GM18508 (cell line): ENCODE results near the gene TBX19.

Experiments used
- ATAC-seq: cut with Tn5 transposase; IDR thresholded peaks from one replicate; pipeline ENCODE4 v1.9.1; 2021; ENCODE audit warnings: moderate number of reproducible peaks; ENCODE audit not compliant: insufficient read depth, unreplicated experiment

The TBX19 gene

DNA sequence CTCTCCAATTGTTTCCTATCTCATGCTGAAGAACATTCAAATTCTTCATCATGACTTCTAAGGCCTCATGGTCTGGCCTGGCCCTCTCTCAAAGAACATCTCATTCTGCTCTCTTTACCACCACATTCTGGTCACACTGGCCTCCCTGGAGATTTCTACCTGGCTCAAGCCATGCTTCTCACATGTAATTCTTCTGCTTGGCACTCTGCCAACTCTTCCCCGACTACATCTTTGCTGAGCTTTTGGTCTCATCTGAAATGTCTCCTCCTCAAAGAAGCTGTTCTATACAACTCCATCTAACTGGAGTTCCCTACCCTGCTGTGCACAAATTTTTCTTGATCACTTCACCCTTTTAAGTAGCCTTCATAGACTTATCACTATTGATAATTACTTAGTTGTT, 1.4 kb upstream of the TBX19 start:
- ATAC-seq, result no peak

DNA sequence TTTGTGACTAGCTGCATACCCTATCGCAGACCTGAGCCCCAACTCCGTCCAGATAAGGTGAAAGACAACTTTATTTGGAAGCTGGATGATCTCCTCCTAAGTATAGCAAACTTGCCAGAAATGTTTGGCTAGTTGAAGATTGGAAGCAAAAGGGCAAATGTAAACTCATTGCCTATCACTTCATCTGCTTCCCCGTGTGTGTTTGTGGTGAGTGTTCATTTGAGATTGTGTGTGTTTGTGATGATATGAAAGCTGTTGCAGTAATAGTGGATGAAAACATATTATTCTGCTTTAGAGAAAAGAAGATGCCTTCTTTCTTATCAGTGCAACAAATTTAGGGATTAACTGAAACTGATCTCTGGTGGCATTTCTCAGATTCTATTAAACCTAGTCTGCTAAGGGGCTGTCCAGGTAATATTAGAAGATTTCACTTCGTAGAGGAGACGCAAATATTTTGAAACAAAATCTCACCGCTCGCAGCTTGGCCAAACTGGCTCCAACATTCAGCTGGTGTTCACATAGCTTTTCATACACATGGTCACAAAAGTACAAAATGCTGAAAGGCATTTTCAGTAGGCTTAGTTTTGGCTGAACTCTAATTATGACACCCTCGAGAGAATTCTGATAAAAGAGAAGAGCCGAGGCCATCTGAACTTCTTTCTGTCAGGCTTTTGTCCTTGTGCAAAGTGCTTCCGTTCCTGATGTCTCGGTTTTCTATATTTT, 1.1 kb downstream of the TBX19 start:
- no peak for ATAC-seq

DNA sequence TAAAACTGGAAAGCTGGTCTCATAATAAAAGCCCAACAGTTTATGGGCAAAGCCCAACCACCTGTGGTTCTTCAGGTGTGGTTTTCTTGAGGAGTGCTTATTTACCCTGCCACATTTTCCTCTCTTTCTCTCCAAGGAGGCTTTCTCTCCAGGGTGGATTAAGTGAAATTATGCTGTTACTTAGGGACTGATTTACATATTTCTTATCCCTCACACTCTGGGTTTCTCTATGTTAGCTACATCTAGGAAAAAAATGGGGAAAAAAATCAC, 4.8 kb downstream of the TBX19 start:
- ATAC-seq, result no peak

DNA sequence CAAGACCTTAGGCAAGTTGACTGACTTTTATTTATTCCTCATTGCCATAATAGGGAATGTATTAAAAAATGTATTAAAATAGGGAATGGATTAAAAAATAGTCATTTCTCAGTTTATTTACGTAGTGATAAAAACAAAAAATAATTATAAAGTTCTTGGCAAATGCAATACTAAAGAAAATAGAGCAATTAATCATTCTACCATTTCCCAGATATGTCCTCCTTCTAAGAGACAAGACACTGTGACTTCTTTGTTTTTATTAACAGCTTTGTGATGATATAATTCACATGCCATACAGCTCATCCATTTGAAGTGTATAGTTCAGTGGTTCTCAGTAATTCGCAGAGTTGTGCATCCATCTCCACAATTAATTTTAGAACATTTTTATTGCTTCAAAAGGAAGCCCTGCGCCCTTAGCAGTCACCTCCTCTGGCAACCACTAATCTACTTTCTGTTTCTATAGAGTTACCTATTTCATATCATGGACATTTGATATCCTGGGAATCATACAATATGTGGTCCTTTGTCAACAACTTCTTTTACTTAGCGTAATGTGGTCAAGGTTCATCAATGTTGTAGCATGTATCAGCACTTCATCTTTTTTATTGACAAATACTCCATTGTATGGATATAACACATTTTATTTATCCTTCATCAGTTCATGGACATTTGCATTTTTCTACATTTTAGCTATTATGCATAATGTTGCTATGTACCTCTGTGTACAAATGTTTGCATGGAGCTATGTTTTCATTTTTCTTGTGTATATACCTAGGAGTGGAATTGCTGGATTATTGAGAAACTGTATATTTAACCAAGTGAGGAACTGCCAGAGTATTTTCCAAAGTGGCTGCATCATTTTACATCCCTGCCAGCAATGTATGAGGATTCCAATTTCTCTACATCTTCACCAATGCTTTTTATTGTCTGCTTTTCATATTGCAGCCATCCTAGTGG, 5.6 kb downstream of the TBX19 start:
- ATAC-seq, result no peak

DNA sequence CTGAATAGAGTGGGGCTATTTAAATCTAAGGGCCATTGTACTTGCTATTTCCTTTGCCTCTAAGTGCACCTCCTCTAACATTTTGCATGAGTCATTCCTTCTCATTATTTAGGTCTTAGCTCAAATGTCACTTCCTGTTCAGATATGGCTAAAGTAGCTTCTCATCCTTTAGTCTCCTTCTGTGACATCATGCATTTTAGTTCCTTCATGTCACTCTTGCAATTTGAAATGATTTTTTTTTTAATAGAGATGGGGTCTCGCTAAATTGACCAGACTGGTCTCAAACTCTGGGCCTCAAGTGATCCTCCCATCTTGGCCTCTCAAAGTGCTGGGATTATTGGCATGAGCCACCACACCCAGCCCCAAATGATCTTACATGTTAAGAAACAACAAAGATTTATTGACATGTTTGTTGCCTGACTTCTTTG, 6.6 kb downstream of the TBX19 start:
- ATAC-seq, result no peak

DNA sequence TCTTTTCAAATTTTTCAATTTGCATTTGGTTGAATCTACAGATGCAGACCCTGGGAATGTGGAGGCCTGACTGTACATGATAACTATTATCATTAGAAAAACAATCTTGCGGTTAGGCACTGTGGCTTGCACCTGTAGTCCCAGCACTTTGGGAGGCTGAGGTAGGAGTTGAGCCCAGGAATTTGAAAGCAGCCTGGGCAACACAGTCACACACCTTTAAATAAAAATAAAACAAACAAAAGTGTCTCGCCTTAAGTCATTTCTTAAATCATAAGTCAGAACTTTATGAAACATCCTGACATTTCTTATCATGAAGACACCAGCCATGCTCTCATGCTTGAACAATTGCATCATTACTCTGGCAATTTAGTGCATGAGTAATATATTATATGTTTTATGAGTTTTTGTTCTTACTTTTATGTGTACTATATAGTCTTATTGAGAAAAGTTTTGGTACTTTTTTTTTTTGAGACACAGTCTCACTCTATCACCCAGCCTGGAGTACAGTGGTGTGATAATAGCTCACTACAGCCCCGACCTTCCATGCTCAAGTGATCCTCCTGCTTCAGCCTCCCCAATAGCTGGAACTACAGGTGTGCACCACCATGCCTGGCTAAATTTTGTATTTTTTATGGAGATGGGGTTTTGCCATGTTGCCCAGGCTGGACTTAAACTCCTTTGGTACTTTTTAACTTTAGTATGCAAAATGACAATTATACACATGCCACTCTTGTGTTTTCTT, 7.8 kb downstream of the TBX19 start:
- no peak for ATAC-seq

DNA sequence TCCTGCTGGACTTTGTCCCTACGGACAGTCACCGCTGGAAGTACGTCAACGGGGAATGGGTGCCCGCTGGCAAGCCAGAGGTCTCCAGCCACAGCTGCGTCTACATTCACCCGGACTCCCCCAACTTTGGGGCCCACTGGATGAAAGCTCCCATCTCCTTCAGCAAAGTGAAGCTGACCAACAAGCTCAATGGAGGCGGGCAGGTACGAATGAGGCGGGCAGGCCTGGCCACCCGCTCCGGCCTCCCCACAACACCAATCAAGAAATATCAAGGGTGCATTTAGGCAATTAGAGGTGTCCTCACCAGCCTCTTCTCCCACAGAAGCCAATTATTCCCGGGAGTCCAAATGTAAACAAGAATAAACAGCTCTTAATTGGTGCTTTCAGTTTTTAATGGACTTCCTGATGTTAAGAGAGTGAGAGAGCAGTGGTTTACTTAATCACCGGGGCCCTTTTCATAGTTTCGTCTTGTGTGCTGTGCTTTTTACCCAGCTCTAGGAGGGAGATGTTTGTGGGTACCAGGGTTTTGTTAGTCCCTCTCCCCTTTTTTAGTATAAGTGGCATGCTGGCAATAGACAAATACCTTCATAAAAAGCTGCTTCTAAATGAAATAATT, 10.7 kb downstream of the TBX19 start:
- ATAC-seq, result no peak

DNA sequence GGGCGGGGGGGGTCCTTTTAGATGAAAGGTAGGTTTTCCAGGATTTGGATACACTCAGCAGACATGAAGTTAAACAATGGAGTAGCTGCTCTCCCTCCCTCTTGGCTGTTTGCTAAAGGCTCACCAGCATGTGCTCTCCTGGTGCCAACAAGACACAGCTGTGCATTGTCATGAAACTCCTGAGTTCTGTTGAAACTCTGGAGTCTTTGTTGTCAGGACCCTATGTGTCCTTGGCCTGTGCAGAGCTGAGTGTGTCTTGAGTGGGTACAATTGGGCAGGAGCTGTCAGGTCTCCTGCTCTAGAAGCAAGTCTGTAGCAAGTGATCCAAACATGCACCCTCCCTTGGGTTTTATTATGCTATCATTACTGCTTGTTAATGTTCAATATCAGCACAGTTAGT, 12.7 kb downstream of the TBX19 start:
- no peak for ATAC-seq

DNA sequence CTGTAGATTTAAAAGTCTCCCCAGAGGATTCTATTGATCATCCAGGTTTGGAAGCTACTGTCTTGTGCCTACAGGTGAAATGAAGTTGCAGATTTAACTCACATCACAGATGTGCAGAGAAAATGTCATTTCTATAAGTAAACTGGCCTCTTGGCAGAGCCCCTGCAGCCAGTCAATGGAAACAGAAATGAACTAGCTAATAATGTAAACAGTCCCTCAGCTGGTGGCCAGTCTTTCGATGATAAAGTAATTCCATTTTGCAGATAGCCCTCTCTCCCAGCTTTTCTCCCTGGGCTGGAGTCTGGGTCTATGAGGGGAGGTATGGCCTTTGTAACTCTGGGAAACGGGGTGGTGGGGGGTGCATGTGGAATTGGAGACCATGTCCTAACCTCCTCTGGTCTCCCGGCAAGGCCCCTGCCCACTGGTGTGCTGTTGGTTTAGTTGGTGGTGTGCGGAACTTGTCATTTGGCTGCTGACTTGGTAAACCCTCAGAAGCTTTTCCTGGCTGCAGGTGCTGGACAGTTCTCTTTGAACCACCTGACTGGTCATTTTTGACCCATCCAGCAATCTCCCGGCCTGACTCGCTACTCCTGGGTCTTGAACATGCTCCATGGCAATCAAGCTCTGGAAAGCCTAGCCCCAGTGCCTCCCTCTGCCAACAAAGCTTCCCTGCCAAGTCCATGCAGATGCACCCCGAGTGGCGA, 14.9 kb downstream of the TBX19 start:
- ATAC-seq, result no peak

DNA sequence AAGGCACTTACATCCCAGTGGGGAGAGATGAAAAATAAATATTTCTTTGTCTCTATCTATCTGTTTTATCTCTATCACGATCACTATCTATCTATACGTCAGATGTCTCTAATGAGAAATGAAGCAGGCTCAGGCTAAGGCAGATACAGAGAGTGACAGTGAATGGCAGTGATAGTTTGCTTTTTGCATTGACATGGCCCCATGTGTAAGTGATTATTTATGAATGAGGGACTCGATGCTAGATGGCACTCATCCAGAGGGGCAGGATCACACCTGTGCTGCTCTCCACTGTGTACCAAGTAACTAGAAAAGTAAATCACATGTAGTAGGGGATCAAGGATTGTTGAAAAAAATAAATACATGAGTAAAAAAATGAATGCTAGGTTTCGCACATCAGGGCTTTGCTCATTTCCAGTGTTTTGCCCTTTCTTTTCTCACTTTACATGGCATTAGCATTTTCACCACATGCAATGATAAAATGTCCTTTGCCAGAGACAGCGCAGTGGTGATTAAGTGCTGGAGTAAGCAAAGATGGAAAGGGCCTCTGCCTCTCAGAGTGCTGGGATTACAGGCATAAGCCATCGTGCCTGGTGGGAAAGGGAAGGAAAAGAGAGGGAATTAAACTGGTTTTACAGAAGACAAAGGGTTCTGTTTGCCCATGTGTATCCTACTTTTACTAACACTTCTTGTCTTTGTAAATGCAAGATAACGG, 16.5 kb downstream of the TBX19 start:
- ATAC-seq, result no peak

DNA sequence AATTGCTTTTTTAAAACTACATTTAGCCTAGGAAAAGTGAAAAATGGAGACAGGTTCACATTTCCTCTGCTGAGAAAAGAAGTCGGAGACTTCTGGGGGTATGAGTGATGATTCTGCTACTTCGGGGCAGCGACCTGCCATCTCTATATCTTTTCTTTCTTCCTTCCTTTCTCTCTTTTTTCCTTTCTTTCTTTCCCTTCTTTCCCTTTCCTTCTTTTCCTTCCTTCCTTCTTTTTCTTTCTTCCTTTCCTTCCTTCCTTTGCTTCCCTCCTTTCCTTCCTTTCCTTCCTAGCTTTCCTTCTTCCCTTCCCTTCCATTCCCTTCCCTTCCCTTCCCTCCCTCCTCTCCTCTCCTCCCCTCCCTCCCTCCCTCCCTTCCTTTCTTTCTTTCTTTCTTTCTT, 17.8 kb downstream of the TBX19 start:
- ATAC-seq, result no peak

DNA sequence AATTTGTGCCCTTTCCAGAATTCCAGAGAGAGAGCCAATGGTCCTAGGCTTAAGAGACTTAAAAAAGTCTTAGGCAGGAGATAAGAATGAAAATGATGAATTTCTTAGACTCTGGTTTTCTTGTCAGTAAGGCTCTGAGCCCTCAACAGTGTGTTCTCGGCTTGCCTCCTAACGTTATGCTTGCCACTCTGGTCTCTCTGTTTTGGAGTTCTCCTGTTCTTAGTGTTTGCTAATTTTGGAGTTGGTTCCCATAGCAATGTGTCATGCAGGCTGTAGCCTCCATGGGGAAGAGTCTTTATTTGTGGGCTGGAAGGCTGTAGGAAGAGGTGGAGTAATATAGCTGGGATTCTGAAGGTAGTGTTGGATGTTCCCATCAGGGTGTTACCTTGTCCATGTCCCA, 19.9 kb downstream of the TBX19 start:
- ATAC-seq, result no peak

DNA sequence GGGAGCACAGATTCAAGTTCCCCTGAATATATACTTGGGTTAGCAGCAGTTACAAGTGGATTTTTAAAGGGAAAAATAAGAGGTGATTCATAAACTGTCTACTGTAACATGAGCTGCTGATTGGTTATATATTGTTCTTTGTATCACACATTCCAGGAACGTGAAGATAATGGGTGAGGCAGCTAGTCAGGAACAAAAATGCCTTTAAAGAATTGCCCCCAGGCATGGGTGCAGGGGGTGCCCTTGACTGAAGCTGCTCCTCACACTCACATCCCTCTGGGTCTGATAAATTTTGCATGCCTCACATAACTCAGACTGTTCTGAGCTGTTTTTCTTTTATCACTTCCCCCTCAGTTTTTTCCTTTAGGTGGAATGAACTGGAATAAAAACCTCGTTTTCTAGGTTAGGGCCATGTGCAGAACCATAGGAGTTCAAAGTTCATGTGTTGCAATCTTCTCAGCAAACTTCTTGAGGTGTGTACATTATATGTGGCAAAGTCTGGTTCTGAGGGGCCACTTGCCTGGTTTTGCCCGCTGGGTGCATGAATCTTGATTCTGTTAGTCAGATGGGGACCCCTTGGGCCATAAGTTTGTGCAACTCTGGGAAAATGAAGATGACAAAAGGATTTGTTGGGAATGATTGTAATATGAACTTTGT, 21.1 kb downstream of the TBX19 start:
- no peak for ATAC-seq

DNA sequence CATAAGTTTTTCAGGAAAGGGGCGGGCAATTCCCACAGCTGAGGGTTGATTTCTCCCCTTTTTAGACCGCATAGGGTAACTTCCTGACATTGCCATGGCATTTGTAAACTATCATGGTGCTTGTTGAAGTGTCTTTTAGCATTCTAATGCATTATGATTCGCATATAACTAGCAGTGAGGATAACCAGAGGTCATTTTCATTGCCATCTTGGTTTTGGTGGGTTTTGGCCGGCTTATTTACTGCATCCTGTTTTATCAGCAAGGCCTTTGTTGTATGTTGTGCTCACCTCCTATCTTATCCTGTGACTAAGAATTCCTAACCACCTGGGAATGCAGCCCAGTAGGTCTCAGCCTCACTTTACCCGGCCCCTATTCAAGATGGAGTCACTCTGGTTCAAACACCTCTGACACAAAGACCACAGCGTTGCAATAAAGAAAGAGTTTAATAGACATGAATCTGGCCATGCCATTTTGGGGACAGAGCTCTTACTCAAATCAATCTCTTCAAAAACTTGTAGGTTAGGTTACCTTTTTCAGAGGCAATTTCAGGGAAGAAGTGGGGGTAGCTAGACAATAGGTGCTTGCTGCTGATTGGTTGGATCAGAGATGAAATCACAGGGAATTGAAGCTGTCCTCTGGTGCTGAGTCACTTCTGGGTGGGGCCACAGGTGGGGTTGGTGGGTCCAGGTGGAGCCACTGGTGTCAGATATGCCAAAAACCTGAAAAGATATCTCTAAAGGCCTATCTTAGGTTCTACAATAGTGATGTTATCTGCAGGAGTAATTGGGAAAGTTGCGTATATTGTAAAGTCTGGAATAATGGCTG, 23.3 kb downstream of the TBX19 start:
- no peak for ATAC-seq

DNA sequence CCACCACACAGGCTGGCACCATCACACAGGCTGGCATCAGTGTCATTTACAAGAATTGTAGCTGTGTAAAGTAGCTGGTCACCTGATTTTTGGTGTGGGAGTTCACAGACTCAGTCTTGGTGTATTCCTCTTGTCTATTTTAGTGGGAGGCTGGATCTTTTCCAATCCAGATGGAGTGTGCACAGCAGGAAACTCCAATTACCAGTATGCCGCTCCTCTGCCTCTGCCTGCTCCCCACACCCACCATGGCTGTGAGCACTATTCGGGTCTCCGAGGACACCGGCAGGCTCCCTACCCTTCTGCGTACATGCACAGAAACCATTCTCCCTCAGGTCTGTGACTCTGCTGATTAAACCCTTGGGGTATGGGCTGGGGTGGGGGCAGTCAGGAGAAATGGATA, 24.2 kb downstream of the TBX19 start:
- no peak for ATAC-seq

DNA sequence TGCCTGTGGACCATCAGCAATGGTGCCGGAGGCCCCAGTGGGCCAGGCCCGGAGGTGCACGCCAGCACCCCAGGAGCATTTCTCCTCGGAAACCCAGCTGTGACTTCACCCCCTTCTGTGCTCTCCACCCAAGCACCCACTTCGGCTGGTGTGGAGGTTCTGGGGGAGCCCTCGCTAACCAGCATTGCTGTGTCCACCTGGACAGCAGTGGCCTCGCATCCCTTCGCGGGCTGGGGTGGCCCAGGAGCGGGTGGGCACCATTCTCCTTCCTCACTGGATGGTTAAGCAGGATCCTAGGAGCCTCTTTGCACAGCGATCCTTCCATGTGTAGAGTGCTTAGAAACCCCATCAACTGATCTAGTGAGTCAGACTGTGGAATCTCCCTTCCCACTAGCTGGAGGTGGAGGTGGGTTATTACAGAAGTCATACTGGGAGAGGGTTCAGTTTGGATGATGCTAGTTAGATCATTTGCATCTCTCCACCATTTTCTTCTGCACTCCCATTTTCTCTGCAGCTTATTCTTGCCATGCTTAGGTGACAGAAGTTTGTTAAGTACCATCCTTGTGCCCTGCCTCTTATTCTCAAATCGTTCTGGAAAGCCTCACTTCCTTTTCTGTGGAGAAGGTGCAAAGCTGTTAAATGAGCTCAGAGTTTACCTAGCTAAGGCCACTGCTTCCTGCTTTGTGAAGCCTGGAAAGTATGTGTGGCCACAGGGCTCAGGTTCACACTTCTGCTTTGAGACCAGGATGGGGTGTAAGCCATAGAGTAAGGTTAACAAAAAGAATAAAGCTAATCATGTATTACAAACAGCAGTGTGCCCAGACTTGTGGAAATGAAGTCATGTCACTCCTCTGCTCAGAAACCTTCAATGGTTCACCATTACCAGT, 32.3 kb downstream of the TBX19 start:
- no peak for ATAC-seq

DNA sequence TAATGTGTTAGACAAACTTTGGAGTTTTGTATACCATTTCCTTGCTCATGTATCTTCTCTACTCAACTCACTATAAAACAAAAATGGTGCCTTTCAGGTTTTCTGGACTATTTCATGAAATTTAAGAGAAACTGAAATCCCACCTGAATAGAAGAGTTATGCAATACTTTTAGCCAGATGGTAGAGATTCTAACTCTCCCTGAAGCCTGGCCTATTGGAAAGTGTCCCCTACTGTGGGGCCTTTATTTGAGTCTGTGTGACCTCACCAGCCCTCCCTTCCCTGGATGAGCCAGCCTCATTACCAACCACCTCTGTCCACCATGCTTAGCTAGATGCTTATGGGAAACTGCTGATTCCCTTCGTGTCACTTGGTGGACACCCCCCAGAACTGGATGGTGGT, 35.5 kb downstream of the TBX19 start:
- ATAC-seq, result no peak
